Measurements from ENCODE around the gene ELFN2.
"Not testable (repeated sequence)": the region's sequence is repeated elsewhere in the genome, so short reads cannot be mapped to it uniquely, and the experiment has no call there.

Gene ELFN2

DNA sequence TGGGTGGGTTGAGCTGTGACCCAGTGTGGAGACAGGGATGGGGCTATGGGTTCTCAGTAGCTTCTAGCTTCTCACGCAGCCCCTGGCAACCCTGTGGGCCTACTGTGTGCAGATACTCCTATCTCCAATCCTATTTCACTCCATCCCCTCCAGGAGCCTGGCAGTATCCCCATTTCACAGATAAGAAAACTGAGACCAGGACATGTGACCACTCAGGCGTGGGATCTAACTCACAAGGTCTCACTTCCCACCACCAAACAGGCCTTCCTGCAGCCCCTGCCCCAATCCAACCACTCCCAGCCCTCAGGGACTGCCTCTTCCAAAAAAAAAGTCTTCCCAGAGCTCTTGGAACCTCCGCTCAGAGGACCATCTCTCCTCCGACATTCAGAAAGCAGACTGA is 15.6 kb downstream of the ELFN2 start:
- no peak for DNase-seq (ENCODE audit: low read depth, low spot score)

DNA sequence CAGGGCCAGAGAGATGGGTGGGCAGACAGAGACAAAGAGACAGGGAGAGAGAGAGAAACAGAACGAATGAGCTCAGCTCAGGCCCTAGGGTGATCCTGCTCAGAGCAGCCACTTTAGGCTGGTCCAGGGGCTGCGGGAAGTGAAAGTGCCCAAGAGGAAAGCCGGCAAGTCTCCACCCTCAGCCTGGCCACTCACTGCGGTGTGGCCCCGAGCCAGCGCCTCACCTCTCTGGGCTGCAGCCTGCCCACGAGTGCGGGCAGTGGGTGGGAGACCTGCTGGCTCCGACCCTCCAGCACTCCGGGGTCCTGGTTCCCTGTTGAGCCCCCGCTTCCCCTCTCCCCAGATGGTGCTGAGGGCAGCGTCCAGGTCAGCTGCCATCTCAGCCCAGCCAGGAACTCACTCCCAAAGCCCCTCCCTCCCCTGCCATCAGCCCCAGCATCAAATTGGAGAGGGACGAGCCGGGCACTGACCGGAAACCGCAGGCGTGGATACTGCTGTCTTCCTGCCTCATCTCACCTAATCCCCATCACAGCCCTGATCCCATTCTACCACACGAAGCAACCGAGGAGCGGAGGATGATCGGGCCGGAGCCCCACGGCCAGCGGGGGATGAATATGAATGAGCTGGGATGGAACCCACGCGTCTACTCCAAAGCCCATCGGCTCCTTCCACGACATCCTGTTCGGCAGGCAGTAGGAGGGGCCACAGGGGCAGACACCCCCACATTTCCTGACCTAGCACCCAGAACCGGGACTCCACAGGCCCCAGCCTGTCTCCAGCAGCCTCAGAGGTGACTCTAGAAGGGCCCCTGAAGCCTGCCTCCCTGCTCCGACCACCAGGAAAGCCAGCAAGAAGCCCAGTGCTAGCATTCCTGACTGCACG is 16.9 kb downstream of the ELFN2 start:
- DNase-seq (ENCODE audit: low read depth, low spot score) = no peak

DNA sequence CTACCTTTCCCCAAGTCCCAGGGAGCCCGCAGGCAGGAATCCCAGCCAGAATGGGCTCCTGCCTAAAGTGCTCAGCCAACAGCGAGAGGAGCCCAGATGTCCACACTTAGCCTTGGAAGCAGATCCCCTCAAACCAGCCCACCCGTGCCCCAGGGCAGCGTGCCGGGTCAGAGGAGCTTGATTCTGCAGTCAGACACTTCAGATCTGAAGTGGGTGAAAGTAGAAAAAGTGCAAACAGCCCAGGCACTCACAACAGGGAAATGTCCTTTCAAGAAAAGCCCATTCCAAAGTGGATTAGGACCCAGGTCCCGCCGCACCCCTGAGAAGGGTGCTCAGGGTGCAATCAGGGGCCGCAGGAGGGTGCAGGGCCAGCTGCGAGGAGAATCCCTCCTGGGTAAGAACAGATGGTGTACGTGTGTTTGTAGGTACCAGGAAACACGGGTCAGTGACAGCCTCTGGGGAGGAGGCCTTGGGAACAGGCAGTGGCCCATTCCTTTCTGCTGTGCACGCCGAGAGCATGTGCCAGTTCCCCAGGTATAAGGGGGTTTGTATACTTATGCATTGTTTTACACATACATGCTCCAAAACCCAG is 17.7 kb downstream of the ELFN2 start:
- no peak for DNase-seq (ENCODE audit: low read depth, low spot score)

DNA sequence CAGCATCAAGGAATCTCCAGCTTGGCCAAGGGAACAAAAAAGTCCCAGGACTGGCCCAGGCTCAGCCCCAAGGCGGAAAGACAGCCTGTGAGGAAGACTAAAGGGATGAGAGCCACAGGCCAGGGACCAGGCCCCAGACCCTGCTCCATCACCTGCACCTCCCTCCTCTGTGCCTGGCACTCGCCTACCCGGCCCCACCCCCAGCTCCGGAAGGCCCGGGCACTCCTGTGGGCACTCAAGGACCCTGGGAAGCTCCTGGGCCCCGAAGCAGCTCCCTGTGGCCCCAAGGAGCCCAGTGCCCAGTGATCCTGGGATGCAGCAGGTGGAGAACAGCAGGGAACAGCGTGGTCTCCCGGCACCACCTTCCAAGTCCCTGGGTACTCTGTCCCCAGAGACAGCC is 18.2 kb downstream of the ELFN2 start:
- no peak for DNase-seq (ENCODE audit: low read depth, low spot score)

DNA sequence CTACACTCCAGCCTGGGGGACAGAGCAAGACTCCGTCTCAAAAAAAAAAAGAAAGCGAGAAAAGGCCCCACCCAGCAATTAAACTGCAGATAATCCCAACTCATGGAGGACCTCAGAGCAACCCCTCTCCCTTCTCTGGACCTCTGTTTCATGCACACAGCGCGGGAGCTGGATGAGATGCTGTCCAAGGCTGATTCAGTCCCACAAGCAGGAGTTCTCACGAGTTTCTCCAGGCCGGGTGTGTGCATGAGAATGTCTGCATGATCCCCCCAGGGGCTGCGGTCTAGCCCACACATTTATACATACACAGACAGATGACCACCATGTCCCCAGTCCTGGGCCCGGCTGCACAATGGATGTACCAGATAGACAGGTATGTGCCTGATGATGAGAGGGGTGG is 19.4 kb downstream of the ELFN2 start:
- DNase-seq (ENCODE audit: low read depth, low spot score) = no peak

DNA sequence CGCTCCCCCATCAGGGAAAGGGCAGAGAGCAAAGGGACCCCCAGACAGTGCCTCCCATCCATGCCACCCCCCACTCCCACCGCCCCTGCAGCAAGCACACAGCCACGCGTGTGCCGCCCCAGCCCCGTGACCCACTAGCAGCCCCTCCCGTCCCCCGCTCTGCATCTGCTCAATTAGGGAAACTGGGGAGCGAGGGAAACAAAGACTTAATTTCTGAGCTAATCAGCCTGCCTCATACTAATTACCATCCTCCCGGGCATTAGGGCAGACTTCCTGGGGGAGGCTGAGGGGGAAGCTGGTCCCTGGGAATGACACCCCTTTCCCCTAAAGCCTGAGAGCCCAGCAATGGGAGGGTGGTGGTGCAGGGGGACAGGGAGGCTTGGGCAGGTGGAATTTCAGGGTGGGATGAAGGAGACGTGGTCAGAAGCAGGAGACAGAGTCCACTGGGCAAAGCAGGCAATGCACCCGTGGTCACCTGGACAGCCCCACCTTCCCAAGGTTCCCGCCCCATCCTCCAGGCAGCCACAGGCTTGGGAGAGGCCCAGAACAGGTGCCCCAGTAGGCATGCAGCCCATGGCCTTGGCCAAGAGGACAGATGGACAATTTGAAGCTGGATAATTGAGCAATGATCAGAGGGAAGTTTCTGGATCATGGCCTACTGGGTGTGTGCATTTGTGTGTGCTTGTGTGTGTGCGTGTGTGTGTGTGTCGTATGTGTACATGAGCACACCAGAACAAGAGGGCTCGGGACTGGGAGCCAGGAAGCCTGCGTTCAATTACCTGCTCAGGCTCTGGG is 20.6 kb downstream of the ELFN2 start:
- no peak for DNase-seq (ENCODE audit: low read depth, low spot score)

DNA sequence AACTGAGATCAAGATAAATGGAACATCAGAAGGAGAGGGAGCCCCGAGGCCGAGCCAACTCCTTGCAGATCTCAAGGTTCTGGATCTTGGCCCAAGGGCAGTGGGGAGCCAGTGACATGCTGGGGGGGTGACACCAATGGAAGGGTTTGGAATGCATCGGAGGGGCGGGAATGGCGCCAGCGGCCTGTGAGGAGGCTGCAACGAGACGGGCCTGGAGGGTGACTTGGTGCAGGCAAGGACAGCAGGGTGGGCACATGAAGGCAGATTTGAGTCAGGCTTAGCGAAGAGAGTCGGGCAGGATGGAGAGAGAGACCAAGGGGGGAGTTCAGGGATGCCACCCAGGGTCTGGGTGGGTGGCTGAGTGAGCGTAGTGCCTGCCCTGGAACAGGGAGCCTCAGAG is 23.2 kb downstream of the ELFN2 start:
- no peak for DNase-seq (ENCODE audit: low read depth, low spot score)

DNA sequence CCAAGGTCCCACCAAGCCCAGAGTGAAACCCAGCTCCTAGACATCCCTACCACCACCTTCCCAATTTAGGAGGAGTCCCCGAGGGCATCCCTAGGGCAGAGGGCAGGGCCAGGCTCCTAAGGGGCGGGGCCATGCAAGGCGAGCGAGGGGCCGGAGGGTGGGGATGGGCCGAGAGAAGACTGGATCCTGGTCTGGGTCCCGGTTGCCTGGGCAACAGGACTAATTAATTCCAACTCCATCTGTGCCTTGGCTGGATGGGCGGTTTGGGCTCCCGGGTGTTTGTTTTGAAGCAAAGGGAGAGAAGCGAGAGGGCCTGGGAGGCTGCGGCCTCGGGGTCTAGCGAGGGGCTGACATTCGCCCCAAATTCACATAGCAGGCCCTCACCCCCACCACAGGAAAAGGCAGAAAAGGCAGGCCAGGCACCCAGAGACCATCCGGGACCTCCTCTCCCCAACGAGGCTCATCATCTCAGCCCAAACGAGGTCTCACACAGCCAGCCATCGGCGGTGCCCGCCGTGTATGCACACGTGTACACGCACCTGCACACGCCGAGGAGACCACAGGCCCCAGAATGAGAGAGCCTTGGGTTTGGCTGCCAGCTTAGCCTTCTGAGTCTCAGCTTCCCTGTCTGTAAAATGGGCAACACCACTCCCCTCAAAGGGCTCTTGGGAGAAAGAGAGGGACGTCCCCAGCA is 23.9 kb downstream of the ELFN2 start:
- DNase-seq (ENCODE audit: low read depth, low spot score) = no peak

DNA sequence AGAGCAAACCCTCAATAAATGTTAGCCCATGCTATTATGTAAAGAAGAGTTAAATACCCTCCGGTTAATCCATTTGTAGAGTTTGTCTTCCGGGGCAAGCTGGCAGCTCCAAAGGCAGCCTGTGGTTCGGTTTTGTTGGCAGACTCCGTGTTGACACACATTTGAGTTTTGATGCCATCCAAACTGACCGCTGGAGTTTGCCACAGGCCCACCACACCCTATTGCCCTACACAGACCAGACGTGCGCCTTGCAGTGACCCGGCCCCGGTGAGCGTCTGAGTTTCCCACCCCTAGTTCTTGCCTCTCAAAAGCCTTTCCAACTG is 25.1 kb downstream of the ELFN2 start:
- no peak for DNase-seq (ENCODE audit: low read depth, low spot score)

DNA sequence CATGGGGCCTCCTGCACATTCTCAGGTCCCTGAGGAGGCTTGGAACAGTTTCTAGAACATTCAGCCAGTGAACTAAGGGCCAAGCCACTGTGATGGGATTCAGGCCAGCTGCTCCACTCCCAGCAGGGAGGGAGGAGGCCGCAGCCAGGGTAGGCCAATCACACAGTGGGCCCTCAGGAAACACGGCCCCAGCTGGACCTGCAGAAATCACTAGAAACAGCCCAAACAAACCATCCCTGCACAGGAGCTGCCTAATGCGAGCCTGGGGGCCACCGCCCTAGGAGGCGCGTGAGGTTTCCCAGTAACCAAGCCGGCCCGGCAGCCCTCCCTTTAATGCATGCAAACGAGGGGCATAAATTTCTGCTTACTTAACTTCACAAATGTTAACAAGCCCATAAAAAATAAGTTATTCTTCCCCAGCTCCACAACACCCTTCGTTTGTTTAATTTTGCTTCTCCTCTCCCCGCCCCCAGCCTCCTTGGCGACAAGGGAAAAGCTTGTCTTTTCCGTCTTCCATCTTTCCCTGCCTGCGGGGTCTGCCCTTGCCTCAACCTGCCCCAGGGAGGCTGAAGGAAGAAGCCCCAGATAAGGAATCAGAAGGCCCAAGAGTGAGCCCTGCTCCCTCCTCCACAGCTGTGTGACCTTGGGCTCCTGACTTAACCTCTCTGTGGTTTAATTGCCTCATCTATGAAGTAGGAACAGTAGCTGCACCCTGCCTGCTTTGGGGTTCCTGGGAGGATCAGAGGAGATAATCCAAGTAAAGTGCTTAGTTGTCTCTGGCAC is 25.7 kb downstream of the ELFN2 start:
- DNase-seq (ENCODE audit: low read depth, low spot score) = no peak

DNA sequence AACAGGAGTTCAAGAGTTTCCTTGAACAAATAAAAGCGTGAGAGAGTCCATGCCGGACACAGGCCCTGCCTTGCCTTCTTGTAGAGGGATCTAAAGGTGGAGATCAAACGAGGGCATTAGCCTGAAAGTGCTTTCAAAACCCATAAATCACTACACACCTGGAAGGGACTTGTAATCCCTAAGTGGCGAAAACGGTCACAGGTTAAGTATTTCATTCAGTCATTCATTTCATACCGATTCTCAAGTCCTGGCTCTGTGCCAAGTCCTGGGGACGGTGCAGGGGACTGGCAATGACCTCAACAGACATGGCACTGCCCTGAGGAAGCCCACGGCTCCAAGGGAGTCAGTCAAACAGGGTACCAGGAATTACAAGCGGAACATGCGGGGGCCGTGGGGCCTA is 26.6 kb downstream of the ELFN2 start:
- no peak for DNase-seq (ENCODE audit: low read depth, low spot score)

DNA sequence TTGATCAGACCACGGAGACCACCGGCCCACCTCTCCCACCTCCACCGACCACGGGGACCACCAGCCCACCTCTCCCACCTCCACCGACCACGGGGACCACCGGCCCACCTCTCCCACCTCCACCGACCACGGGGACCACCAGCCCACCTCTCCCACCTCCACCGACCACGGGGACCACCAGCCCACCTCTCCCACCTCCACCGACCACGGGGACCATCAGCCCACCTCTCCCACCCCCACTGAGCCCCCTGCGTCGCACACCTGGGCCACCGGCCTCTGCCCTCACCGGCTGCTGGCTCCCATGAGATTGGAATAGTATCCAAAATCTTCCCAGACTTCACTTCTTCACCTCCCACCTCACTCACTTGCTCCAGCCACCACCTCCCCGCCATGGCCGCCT is 27.8 kb downstream of the ELFN2 start:
- DNase-seq (ENCODE audit: low read depth, low spot score) = not testable (repeated sequence)

DNA sequence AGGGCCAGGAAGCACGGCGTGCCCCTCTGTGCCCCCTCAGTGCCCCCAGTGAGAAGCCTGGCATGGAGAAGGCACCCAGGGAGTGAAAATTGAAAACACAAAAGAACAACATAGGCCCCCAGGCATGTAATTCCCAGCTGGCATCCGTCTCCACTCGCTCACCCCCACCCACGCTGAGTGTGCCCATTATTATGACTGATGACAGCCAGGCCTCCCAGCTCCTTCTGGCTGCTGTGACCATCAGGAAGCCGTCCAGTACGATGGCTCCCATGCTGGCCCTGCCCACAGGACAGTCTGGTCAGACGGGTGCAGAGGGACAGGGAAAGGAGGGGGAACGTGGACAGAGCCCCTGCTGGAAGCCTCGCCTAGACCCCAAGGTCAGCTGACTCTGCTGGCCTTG is 30.1 kb downstream of the ELFN2 start:
- DNase-seq (ENCODE audit: low read depth, low spot score) = no peak

DNA sequence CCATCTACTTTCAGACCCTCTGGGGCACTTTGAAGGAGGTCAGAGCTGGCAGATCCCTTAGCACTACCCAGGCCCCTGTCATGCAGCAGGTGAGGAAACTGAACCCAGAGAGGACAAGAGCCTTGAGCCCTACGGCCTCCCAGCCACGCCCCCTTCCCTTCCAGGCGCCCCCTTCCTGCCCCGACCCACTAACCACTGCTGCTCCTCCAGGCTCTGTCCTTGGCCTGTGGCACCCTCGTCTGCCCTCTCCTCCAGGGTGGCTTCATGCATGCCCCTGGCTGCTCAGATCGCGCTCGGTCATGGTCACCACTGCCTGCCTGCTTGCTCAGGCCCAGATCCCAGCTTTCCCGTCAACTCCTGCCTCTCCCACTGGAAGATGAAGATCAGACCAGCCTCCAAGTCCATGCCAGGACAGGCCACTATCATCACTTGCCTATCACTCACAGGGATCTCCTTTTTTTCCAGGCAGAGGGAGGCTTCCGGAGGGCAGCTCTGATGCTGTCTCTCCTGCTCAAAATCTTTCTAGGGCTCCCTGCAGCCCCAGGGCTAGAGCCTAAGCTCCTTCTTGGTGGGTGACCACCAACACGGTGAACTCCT is 30.7 kb downstream of the ELFN2 start:
- DNase-seq (ENCODE audit: low read depth, low spot score) = no peak

DNA sequence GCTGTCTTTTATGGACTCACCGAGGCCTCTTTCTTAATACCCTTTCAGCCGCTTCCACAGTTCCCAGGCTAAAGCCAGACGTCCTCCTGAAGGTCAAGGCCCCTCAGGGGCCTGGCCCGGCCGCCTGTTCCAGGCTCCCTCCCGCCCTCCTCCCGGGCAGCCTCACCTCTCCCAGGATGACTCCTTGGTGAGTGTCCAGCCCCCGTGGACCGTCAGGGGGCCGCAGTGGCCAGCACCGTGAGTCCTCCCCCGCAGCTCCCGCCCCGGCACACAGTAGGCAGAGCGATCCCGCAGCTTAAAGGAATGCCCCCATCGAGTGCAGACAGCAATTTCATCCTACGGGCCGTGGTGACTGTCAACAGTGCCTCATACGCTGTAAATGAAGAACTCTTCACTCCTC is 32.9 kb downstream of the ELFN2 start:
- no peak for DNase-seq (ENCODE audit: low read depth, low spot score)

DNA sequence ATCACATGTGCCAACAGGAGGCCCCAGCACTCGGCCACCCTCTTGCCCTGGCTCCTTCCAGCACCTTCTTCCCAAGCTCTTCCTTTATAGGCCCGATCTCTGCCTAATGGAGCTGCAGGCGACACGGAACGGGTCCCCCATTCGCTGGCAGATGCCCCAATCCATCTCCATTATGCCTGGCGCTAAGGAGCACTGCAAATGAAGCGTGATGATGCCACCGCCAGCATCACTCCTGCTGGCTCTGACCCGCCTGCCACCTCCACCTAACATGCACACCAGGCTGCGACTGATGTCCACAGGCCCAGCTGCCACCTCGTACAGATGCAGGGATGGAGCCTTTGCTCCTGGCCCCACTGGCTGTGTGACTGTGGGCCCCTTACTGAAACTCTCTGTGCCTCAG is 33.5 kb downstream of the ELFN2 start:
- DNase-seq (ENCODE audit: low read depth, low spot score) = no peak

DNA sequence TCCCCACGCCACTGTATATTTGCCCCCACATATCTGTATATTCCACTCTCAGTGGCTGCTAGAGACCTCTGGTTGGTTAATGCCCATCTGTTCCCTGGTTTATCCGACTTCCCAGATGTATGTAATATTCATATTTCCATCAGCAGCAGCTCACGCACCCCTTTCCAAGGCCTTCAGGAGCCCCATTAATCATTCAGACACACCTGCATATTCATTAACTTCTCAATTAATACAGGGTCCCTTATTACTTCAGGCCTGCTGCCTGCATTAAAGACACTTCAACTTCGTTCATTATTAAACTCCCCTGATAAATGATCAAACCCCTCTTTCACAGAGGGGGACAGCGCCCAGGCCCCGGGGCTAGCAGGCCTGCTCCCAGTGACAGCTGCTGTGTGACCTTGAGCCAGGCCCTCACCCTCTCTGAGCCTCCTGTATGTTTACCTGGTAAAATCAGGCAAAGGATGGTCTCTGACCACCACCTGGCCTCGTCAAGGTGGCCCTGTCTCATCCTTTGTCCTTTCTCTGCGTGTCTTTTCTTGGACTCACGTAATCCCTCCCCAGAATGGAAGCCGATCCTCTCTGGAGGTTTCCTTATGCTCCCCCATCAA is 34.5 kb downstream of the ELFN2 start:
- DNase-seq (ENCODE audit: low read depth, low spot score) = no peak

DNA sequence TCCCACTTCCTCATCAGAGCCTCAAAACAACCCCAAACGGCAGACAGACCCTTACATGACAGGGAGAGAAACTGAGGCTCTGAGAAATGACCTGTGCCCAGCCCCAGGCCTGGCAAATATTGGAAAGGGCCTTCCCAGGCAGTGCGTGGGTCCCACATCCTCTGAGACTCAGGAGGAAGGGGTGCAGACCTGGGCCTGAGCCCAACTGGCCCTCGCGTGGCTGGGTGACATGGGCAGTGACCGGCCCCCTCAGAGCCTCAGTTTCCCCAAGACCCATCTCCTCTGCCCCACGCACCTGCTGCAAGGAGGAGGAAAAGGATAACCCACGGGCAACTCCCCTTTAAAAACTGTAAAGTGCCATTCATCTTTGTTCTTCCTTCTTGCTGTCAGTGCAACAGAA is 35.6 kb downstream of the ELFN2 start:
- DNase-seq (ENCODE audit: low read depth, low spot score) = no peak

DNA sequence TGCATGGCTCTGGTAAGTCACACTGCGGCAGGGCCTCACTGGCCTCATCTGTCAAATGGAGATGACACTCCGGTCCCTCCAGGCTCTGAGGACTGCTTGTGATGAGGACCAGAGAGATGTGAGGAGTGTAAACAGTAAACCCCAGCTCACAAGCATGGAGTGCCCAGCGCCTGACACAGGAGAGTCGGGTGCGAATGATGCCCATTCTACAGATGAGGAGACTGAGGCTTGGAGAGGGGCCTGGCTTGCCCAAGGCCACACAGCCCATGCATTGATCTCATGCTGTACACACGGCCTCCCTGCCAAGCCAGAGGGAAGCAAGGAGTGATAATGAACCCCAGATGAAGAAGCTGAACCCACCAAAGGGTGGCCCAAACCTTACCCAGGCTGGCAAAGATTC is 37.2 kb downstream of the ELFN2 start:
- no peak for DNase-seq (ENCODE audit: low read depth, low spot score)

DNA sequence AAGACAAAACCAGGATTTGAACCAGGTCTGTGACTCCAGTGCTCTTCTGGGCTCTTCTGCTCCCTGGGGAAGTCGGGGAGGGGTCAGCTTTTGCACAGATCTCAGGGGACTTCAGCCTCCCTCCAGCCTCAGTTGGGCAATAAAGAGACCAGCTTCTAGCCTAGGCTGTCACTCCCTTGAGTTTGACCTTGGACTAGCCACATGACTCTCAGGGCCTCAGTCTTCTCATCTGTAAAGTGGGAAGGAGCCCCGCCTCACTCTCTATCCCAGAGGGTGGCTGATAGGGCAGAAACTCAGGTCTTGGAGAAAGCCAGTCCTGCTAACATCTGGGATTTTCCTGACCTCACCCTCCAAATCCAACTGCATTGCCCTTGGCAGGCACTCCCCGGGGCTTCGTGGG is 38.7 kb downstream of the ELFN2 start:
- DNase-seq (ENCODE audit: low read depth, low spot score) = no peak

DNA sequence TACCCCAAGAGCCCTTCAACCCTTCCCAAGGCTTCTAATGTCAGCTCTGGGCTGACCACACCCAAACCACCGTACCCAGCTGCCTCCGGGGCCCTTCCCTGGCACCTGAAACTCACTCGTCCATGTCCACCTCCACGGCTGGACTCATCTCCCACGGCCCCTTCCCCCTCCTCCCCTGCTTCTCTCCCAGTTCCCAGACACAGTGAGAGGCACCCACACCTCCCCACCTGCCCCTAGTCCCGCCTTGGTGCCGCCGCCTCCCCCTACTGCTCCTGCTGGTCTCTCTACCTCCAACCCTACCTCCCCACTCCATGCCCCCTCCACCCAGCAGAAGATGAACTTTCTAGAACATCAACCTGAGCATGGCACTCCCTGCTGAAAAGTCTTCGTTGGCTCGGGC is 39.5 kb downstream of the ELFN2 start:
- DNase-seq (ENCODE audit: low read depth, low spot score) = no peak
